HUES6 (cell line): ENCODE data around the gene FIGLA.

Experiments used
- H3K27ac ChIP-seq: 2 replicates; pipeline ENCODE4 v1.7.0; 2013; ENCODE audit warnings: low read depth, mild to moderate bottlenecking, low read length, inconsistent platforms
- H3K27me3 ChIP-seq: 2 replicates; pipeline ENCODE4 v1.6.1; 2013; ENCODE audit warnings: low read length; ENCODE audit not compliant: control insufficient read depth, insufficient read depth
- H3K36me3 ChIP-seq: 2 replicates; pipeline ENCODE4 v1.6.1; 2013; ENCODE audit warnings: low read length; ENCODE audit not compliant: control insufficient read depth, insufficient read depth
- H3K4me1 ChIP-seq: 2 replicates; pipeline ENCODE4 v1.6.1; 2013; ENCODE audit warnings: low read length; ENCODE audit not compliant: control insufficient read depth, insufficient read depth
- H3K4me3 ChIP-seq: 2 replicates; pipeline ENCODE4 v1.5.1; 2013; ENCODE audit warnings: low read depth, low read length
- H3K9ac ChIP-seq: one replicate; pipeline ENCODE4 v1.6.1; 2013; ENCODE audit warnings: mild to moderate bottlenecking, low read length
- H3K9me3 ChIP-seq: 2 replicates; pipeline ENCODE4 v1.6.1; 2013; ENCODE audit warnings: low read depth, low read length; ENCODE audit not compliant: control insufficient read depth, insufficient read depth

FIGLA gene

DNA sequence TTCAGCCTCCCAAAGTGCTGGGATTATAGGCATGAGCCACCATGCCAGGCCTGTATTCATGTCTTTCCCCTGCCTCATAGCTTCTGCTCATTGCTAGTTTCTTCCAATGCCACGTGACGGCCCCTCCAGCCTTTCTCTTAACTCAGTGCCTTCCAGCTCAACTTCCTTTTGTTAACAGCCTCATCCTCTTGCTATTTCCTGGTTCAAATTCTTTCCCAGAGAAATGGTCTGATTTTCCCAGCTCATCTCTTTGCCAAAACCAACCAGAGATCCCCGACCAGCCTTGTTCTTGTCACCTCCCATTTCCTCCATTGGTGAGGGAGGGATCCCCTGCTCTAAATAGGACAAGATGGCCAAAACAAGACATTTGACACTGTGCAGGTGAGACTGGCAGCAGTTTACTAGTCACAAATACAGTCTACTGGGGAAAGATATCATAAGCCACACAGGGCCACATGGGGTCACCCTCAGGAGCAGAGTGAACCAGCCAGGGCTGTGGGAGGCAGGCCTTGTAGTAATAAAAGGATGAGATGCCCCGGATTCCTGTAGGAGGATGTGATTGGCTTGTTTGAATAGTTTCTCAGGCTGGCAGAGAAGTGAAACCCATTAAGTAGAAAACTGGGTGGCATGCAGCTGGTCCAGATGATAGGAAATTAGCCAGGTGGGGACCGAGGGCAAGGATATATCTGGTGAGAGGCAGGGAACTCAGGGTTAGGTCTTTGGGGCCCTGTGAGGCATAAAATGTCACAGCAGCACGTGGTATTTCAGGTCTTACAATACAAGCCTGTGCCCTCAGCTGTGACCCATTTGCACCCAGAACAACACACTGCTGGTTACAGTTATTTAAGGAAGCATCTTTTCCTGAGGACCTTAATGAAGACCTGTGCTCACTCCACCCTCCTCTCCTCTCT lies 38.7 kb upstream of the FIGLA start:
- peaks cover 13% of the 10 kb centered on the region for H3K27me3 ChIP-seq
- no peaks in the 10 kb centered on the region for H3K9me3 ChIP-seq
- H3K27ac ChIP-seq: no peak overlapping the region
- no peak overlapping the region for H3K4me3 ChIP-seq
- H3K9ac ChIP-seq: no peak overlapping the region
- H3K4me1 ChIP-seq: 0 out of 2 replicates have a peak, but pooled peaks cover 4% of the 10 kb centered on the region
- H3K36me3 ChIP-seq: no peaks in the 10 kb centered on the region

DNA sequence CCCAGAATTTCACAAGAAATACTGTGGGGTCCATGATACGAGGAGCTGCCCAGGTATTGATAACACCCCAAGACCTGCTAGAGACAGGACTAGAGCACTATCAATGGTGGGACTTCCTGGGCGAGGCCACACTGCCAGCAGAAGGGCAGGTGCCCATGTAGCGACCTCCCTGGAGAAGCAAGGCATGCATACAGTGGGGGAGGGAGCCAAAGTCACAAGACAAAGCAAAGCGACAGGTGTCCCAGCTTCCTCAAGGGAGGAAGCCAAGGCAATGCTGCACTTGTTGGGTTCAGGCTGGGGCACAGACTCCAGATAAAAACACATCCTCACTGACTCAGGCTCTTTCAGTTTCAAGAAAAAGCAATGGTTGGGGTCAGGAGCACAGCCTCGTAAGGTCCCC lies 37.7 kb upstream of the FIGLA start:
- Histone ChIP-seq H3K36me3 (no peaks in the 10 kb centered on the region), H3K9me3 (no peaks in the 10 kb centered on the region), H3K27ac (no peak overlapping the region), H3K9ac (no peak overlapping the region), H3K4me1 (0 out of 2 replicates have a peak, but pooled peaks cover 4% of the 10 kb centered on the region), H3K4me3 (no peak overlapping the region), H3K27me3 (peaks cover 13% of the 10 kb centered on the region)

DNA sequence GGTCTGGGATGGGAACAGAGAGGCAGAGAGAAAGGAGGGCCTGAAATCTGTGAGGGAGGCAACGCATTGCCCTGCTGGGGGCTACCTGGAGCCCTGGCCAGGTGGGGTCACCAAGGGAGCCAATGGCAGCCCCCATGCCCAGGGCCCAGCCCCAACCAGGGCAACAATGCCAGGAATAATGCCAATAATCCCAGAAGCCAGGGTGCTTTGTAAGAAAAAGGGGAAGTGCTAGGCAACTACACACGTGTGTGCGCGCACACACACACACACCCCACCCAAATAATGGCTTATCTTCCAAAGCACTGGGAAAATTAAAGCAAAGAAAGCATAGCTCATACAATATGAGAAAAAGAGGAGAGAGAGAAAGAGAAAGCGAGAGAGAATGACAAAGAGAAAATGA lies 36.9 kb upstream of the FIGLA start:
- H3K4me3 ChIP-seq: no peak overlapping the region
- peaks cover 18% of the 10 kb centered on the region for H3K27me3 ChIP-seq

DNA sequence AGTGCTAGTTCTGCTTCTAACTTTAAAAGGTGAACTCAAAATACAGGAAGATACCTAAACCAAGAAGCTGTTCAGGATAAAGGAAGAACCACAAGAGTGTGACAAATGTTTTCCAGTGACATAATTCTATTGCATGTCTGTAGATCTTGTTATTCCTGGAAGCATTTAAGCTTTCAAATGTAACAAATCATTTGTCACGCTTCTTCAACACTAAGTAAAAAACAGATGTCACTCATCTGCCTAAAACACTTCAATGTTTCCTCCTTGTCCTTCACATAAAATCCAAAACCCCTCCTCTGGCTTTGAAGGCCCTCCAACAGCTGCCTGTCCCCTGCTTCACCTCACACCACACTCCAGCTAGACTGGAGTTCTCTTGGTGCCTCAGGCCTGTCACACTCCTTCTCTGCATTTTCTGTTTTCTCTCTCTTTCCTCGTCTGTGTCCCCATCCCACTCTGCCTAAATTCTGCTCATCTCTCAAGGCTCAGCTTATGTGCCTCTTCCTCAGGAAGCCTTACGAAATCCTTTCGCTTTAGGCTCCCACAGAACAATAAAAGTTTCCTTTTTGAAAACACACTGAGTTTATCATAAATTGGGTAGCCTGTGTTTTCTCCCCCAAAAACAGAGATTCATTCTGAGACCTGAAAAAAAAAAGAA lies 36.4 kb upstream of the FIGLA start:
- Histone ChIP-seq H3K4me1 (0 out of 2 replicates have a peak, but pooled peaks cover 4% of the 10 kb centered on the region), H3K9me3 (no peaks in the 10 kb centered on the region), H3K27me3 (peaks cover 18% of the 10 kb centered on the region), H3K9ac (no peak overlapping the region), H3K27ac (no peak overlapping the region), H3K4me3 (no peak overlapping the region), H3K36me3 (no peaks in the 10 kb centered on the region)

More for the DNA sequence above, 36.9 kb upstream of the FIGLA start:
- no peaks in the 10 kb centered on the region for H3K36me3 ChIP-seq
- no peak overlapping the region for H3K27ac ChIP-seq
- no peak overlapping the region for H3K9ac ChIP-seq
- H3K4me1 ChIP-seq: 0 out of 2 replicates have a peak, but pooled peaks cover 4% of the 10 kb centered on the region
- H3K9me3 ChIP-seq: no peaks in the 10 kb centered on the region

DNA sequence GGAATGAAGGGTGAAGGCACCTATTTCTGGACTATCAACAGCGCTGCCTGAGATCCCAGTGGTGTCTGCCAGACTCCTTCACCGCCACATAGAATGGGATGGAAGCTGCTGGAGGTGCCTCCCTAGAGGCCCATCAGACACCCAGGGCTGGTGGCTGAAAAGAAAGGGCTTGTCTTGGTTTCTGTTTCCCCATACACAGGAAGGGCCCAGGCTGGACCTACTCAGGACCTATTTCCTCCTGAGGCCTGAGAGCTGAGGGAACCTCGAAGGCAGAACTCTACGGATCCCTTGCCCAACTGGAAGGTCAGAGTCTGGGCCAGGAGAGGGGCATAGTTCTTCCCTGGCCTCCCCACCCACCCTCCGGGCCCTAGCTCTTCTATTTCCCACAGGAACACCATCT lies 32.8 kb upstream of the FIGLA start:
- Histone ChIP-seq H3K36me3 (no peaks in the 10 kb centered on the region), H3K27me3 (peaks cover 16% of the 10 kb centered on the region; the same call in 1 of the 2 replicates), H3K27ac (no peak overlapping the region), H3K4me3 (no peak overlapping the region), H3K9me3 (no peaks in the 10 kb centered on the region), H3K4me1 (0 out of 2 replicates have a peak, but pooled peaks cover 3% of the 10 kb centered on the region), H3K9ac (no peak overlapping the region)

DNA sequence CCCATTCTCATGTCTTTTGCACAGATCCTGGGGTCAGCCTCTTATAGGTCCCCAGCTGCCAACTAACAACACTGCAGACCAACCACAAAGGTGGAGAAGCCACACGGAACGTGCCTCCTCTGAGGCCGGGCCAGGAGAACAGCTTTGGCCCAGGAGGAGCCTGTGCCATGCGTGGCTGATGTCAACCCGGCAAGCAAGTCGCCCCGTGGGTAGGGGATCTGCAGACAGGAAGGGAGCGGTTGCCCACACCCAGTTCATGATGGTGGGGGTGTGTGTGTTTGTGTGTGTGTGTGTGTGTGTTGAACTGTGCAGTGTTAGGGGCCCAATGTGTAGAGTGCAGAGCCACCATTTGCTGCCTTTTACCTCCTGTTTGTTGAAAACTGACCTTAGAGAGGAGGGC lies 32.4 kb upstream of the FIGLA start:
- peaks cover 16% of the 10 kb centered on the region; the same call in 1 of the 2 replicates for H3K27me3 ChIP-seq
- no peak overlapping the region for H3K4me3 ChIP-seq
- H3K9ac ChIP-seq: no peak overlapping the region
- H3K9me3 ChIP-seq: no peaks in the 10 kb centered on the region
- H3K4me1 ChIP-seq: no peaks in the 10 kb centered on the region
- no peaks in the 10 kb centered on the region for H3K36me3 ChIP-seq
- H3K27ac ChIP-seq: no peak overlapping the region

DNA sequence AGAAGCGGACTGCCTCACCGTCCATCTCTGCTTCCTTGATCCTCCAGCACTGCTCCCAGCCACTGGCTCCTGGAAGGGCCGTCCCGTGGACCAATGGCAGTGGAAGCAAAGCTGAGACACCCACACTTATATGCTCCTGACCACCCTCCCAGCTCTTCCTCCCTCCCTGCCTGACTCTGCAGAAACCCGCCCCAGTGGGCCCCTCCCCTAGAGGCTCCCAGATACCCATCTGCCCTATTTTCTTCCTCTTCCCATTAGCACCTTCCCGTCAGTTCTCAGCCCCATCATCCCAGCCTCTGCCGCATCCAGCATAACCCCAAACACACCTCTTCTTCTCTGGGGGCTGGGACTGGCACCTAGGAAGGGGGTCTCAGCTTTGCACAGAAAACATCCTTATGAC lies 30.1 kb upstream of the FIGLA start, which contains the start of gene CLEC4F:
Gene CLEC4F, minus strand, starts transcription at position 101 of the 400 bp plus-strand sequence. Its CDS starts 76 bp downstream, at position 25.
- Histone ChIP-seq H3K9ac (no peak within 1 kb of the TSS), H3K4me3 (no peak within 1 kb of the TSS), H3K4me1 (no peaks in the 10 kb centered on the region), H3K9me3 (no peaks in the 10 kb centered on the region), H3K27me3 (peaks cover 24% of the 10 kb centered on the region; the same call in 1 of the 2 replicates), H3K36me3 (no peaks in the 10 kb centered on the region), H3K27ac (no peak within 1 kb of the TSS)

DNA sequence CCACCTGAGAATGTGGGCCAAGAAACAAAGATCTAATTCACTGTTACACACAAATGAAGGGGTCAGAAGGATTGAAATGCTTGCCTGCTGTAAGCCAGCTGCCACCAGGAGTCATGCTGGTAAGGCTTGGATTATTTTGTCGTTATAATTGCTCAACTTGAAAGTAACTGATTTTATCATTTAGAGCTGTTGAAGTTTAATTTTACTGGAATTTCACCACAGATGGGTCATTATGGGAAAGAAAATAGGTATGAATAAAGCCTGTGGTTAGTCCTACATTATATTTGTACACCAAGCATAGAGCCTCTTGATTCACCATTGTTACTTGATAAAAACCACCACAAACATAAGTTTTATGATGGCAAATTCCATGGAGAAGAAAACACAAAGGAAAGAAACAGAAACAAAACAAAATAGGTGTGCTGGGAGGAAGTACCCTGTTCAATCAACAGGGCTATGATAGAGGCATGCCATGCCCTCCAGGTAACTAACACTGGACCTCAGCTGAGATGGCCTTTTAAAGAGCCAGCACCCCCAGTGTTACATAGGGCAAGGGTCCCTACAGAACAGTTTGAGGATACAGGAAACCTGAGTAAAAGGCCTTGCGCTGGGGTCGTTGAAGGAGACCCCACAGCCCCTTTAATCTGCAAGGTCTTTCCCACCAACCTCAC lies 27.0 kb upstream of the FIGLA start:
- Histone ChIP-seq H3K9me3 (no peaks in the 10 kb centered on the region), H3K36me3 (no peaks in the 10 kb centered on the region), H3K4me1 (no peaks in the 10 kb centered on the region), H3K9ac (no peak overlapping the region), H3K4me3 (no peak overlapping the region), H3K27me3 (peaks cover 27% of the 10 kb centered on the region; the same call in 1 of the 2 replicates), H3K27ac (no peak overlapping the region)

DNA sequence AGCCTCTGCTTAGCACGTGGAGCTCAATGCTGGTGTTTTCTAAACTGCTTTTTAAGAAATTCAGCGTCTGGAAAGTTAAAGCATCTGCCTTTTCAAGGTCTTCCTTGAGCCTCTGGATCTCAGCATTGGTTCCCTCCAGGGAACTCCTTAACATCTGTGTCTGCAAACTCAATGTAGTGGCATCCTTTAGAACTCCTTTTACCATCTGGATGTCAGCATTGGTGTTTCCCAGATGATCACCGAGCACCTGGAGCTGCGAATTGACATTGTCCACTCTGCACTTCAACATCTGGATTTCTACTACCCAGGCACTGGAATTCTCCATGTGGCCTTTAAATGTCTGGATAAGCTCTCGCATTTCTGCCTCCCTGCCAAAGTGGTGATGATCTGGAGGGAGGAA lies 26.3 kb upstream of the FIGLA start:
- Histone ChIP-seq H3K36me3 (no peaks in the 10 kb centered on the region), H3K27me3 (peaks cover 33% of the 10 kb centered on the region; the same call in 1 of the 2 replicates), H3K27ac (no peak overlapping the region), H3K4me3 (no peak overlapping the region), H3K9me3 (no peaks in the 10 kb centered on the region), H3K4me1 (no peaks in the 10 kb centered on the region), H3K9ac (no peak overlapping the region)

DNA sequence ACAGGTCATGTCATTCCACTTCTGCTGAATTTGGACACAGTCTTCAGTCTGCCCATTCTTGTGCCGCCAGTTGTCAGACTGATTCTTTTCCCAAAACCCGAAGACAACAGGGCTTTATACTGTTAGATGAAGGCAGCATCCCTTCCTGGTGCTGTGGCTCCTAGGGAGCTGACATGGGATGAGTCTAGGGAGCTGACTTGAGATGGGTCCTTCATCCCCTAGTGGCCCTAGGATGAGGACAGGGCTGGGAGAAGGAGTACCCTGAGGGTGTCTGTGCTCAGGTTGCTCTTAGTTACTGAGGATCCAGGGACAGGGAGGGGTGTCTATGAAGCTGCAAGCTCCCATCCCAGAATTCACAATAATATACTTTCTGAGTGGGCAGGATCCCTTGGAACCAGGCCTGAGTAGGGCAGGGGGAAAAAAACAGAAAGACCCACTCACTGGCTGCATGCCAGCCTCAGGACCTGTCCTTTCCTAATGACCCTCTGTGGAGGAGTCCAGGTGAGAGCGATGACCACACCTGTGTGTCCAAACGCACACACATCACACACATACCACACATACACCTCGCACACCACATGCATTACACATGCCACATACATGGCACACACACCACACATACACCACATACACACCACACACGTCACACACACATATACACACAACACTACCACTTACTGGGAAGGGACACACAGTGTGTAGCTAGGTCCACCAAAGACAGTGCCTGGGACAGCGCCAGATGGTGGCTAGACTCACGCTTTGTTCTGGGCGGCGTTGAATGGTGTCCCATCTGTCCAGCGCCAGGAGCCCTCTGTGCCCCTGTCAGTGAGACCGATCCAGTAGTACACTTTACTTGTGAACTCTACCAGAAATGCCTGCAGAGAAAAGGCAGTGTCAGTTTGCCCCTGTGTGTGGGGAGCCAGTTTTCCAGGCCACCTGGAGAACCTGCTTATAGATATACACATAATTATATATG lies 18.8 kb upstream of the FIGLA start:
- Histone ChIP-seq H3K4me1 (no peaks in the 10 kb centered on the region), H3K9ac (no peak overlapping the region), H3K27me3 (peaks cover 13% of the 10 kb centered on the region; the same call in 1 of the 2 replicates), H3K9me3 (no peaks in the 10 kb centered on the region), H3K4me3 (no peak overlapping the region), H3K27ac (no peak overlapping the region), H3K36me3 (no peaks in the 10 kb centered on the region)
